ENCODE results near the gene C9orf50.

C9orf50 gene

DNA sequence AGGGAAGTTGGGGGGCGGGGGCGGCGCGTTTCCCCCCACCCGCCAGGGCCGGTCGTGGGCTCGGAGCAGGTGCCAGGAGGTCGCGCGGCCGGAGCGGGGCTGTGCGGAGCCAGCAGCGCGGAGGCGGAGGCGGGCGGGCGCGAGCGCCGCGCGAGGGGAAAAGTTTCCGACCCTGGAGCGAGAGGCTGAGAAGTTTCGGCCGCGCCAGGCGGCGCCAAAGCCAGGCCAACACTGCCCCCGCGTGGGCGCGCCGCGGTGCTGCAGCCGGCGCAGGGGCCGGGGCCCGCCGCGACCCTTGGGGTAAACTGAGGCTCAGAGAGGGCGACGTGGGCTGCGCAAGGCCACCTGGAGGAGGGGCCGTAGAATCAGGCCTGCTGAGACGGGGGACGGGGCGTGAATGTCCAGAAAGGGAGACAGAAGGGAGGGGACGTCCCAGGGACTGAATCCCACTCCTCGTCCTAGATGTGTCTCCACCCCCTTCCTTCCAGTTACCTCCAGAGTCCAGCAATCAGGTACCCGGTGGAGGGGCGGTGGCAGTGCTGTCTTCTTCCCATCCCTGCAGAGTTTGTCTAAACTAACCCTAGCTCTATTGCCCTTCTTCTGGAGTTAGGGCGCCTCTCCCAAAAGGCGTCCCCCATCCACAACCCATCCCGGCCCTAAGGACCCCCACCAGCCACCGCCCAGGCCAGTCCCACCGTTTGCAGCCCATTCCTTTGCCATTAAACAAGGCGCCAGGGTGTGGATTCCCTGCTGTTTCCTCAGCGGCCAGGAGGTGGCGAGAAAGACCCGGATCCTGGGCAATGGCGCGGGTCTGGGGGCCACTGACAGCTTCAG is 10.2 kb downstream of the C9orf50 start (continued):
- TF ChIP-seq KLF1 (tag by site-specific recombination; IDR thresholded peaks at IDR 0.05) (peak; percentile 16; the same call in 1 of the 2 replicates), ZNF701 (tag by site-specific recombination; IDR thresholded peaks at IDR 0.05) (no peak), ZFHX2 (tag by site-specific recombination; conservative IDR thresholded peaks at IDR 0.05) (peak; percentile 57), HOXA7 (CRISPR knock-in tag; IDR thresholded peaks at IDR 0.05; ENCODE audit: borderline replicate concordance) (no peak), ZNF629 (tag by site-specific recombination; IDR thresholded peaks at IDR 0.05) (0 out of 2 replicates have a peak, but pooled peaks have one; percentile 21), ZNF558 (tag by site-specific recombination; IDR thresholded peaks at IDR 0.05) (no peak), SP3 (tag by site-specific recombination; IDR thresholded peaks at IDR 0.05) (no peak; the same call in 1 of the 2 replicates), ZNF600 (tag by site-specific recombination; IDR thresholded peaks at IDR 0.05) (no peak), IKZF3 (tag by site-specific recombination; IDR thresholded peaks at IDR 0.05) (peak; percentile 55), ZBTB17 (tag by site-specific recombination; IDR thresholded peaks at IDR 0.05) (peak; percentile 38; the same call in 1 of the 2 replicates), ZNF707 (tag by site-specific recombination; IDR thresholded peaks at IDR 0.05) (0 out of 2 replicates have a peak, but pooled peaks have one; percentile 38), ZIC2 (tag by site-specific recombination; IDR thresholded peaks at IDR 0.05) (0 out of 2 replicates have a peak, but pooled peaks have one; percentile 16), ZNF654 (tag by site-specific recombination; IDR thresholded peaks at IDR 0.05; ENCODE audit: low read depth) (peak; percentile 52), ZNF514 (tag by site-specific recombination; IDR thresholded peaks at IDR 0.05) (no peak), ZNF155 (tag by site-specific recombination; IDR thresholded peaks at IDR 0.05) (no peak), ZNF184 (tag by site-specific recombination; IDR thresholded peaks at IDR 0.05) (0 out of 2 replicates have a peak, but pooled peaks have one; percentile 31), ZNF501 (tag by site-specific recombination; IDR thresholded peaks at IDR 0.05) (peak; percentile 43; the same call in 1 of the 2 replicates), ZNF354C (tag by site-specific recombination; IDR thresholded peaks at IDR 0.05; ENCODE audit: borderline replicate concordance, low read depth) (no peak), ZNF112 (tag by site-specific recombination; IDR thresholded peaks at IDR 0.05) (no peak), ZFP37 (tag by site-specific recombination; IDR thresholded peaks at IDR 0.05) (no peak), ZNF10 (tag by site-specific recombination; IDR thresholded peaks at IDR 0.05) (peak; percentile 78; the same call in 1 of the 2 replicates), ZEB2 (tag by site-specific recombination; IDR thresholded peaks at IDR 0.05) (peak; percentile 47)
- TF ChIP-seq, protein P1, sequence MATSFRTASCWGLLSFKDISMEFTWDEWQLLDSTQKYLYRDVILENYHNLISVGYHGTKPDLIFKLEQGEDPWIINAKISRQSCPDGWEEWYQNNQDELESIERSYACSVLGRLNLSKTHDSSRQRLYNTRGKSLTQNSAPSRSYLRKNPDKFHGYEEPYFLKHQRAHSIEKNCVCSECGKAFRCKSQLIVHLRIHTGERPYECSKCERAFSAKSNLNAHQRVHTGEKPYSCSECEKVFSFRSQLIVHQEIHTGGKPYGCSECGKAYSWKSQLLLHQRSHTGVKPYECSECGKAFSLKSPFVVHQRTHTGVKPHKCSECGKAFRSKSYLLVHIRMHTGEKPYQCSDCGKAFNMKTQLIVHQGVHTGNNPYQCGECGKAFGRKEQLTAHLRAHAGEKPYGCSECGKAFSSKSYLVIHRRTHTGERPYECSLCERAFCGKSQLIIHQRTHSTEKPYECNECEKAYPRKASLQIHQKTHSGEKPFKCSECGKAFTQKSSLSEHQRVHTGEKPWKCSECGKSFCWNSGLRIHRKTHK (tag by site-specific recombination; IDR thresholded peaks at IDR 0.05) = no peak
- TF ChIP-seq, protein P2, sequence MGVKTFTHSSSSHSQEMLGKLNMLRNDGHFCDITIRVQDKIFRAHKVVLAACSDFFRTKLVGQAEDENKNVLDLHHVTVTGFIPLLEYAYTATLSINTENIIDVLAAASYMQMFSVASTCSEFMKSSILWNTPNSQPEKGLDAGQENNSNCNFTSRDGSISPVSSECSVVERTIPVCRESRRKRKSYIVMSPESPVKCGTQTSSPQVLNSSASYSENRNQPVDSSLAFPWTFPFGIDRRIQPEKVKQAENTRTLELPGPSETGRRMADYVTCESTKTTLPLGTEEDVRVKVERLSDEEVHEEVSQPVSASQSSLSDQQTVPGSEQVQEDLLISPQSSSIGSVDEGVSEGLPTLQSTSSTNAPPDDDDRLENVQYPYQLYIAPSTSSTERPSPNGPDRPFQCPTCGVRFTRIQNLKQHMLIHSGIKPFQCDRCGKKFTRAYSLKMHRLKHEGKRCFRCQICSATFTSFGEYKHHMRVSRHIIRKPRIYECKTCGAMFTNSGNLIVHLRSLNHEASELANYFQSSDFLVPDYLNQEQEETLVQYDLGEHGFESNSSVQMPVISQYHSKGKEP (tag by site-specific recombination; IDR thresholded peaks at IDR 0.05) = no peak
- TF ChIP-seq, protein P3, sequence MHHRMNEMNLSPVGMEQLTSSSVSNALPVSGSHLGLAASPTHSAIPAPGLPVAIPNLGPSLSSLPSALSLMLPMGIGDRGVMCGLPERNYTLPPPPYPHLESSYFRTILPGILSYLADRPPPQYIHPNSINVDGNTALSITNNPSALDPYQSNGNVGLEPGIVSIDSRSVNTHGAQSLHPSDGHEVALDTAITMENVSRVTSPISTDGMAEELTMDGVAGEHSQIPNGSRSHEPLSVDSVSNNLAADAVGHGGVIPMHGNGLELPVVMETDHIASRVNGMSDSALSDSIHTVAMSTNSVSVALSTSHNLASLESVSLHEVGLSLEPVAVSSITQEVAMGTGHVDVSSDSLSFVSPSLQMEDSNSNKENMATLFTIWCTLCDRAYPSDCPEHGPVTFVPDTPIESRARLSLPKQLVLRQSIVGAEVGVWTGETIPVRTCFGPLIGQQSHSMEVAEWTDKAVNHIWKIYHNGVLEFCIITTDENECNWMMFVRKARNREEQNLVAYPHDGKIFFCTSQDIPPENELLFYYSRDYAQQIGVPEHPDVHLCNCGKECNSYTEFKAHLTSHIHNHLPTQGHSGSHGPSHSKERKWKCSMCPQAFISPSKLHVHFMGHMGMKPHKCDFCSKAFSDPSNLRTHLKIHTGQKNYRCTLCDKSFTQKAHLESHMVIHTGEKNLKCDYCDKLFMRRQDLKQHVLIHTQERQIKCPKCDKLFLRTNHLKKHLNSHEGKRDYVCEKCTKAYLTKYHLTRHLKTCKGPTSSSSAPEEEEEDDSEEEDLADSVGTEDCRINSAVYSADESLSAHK (tag by site-specific recombination; IDR thresholded peaks at IDR 0.05) = no peak
- TF ChIP-seq, protein P4, sequence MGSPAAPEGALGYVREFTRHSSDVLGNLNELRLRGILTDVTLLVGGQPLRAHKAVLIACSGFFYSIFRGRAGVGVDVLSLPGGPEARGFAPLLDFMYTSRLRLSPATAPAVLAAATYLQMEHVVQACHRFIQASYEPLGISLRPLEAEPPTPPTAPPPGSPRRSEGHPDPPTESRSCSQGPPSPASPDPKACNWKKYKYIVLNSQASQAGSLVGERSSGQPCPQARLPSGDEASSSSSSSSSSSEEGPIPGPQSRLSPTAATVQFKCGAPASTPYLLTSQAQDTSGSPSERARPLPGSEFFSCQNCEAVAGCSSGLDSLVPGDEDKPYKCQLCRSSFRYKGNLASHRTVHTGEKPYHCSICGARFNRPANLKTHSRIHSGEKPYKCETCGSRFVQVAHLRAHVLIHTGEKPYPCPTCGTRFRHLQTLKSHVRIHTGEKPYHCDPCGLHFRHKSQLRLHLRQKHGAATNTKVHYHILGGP (tag by site-specific recombination; IDR thresholded peaks at IDR 0.05) = no peak
- TF ChIP-seq, protein P5, sequence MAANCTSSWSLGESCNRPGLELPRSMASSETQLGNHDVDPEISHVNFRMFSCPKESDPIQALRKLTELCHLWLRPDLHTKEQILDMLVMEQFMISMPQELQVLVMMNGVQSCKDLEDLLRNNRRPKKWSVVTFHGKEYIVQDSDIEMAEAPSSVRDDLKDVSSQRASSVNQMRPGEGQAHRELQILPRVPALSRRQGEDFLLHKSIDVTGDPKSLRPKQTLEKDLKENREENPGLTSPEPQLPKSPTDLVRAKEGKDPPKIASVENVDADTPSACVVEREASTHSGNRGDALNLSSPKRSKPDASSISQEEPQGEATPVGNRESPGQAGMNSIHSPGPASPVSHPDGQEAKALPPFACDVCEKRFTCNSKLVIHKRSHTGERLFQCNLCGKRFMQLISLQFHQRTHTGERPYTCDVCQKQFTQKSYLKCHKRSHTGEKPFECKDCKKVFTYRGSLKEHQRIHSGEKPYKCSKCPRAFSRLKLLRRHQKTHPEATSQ (tag by site-specific recombination; IDR thresholded peaks at IDR 0.05) = no peak
- TF ChIP-seq, protein P6, sequence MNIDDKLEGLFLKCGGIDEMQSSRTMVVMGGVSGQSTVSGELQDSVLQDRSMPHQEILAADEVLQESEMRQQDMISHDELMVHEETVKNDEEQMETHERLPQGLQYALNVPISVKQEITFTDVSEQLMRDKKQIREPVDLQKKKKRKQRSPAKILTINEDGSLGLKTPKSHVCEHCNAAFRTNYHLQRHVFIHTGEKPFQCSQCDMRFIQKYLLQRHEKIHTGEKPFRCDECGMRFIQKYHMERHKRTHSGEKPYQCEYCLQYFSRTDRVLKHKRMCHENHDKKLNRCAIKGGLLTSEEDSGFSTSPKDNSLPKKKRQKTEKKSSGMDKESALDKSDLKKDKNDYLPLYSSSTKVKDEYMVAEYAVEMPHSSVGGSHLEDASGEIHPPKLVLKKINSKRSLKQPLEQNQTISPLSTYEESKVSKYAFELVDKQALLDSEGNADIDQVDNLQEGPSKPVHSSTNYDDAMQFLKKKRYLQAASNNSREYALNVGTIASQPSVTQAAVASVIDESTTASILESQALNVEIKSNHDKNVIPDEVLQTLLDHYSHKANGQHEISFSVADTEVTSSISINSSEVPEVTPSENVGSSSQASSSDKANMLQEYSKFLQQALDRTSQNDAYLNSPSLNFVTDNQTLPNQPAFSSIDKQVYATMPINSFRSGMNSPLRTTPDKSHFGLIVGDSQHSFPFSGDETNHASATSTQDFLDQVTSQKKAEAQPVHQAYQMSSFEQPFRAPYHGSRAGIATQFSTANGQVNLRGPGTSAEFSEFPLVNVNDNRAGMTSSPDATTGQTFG (tag by site-specific recombination; IDR thresholded peaks at IDR 0.05; ENCODE audit: borderline replicate concordance) = no peak
